GM12878 (cell line): ENCODE results near the gene FAM227B. TPM values are rescaled to one million over a fixed set of nuclear protein-coding genes. Genes with fewer than 3 reads are reported as not detected.
A peak's percentile ranks its signal among the peaks of the same experiment; 100 is the strongest.

Source experiments
- ATAC-seq: fragments of 200-7000 bp; cut with Tn5 transposase; 3 replicates; pipeline ENCODE4 v1.9.1; 2020; ENCODE audit warnings: mild to moderate bottlenecking, moderate library complexity
- BruUV-seq: library from RNA; stranded (reverse); fragments of 400-500 nt; replicated peaks from 2 replicates; lab custom pipeline; 2021; lab: Mats Ljungman, UMichigan
- CTCF ChIA-PET: fragments of 300-600 bp; sonication (Branson Sonifier 250); formaldehyde crosslinking; extraction: SDS; loops from one replicate; lab custom pipeline; 2021; ENCODE audit warnings: inconsistent platforms; lab: Yijun Ruan, JAX
- POLR2A ChIA-PET: fragments of 350-600 bp; formaldehyde crosslinking; extraction: SDS; loops from one replicate; lab custom pipeline; 2021; ENCODE audit warnings: inconsistent platforms; lab: Charles Lee
- RAD21 ChIA-PET: fragments of 300-600 bp; sonication (Branson Sonifier 250); formaldehyde crosslinking; loops from one replicate; lab custom pipeline; 2023; ENCODE audit warnings: antibody characterized with exemption; ENCODE audit not compliant: unreplicated experiment; lab: Charles Lee
- SMC1A ChIA-PET: fragments of 300-600 bp; sonication (Branson Sonifier 250); formaldehyde crosslinking; loops from one replicate; lab custom pipeline; 2023; ENCODE audit not compliant: unreplicated experiment, uncharacterized antibody; lab: Charles Lee
- DNase-seq: peaks from one replicate; pipeline ENCODE4 v3.0.0-alpha.2; 2011; ENCODE audit warnings: low read depth, low spot score
- FAIRE-seq: peaks from 3 replicates; lab custom pipeline; 2011; peaks lifted over from hg19 to GRCh38; lab: Jason Lieb, UNC
- H2AFZ ChIP-seq: 2 replicates; pipeline ENCODE4 v1.6.0; 2011; ENCODE audit warnings: low read depth, low read length, control low read depth; ENCODE audit not compliant: control insufficient read depth
- H3K27ac ChIP-seq: 2 replicates; pipeline ENCODE4 v1.5.1; 2011; ENCODE audit warnings: control low read depth; ENCODE audit not compliant: control insufficient read depth, insufficient read depth
- H3K27me3 ChIP-seq, 2 experiments: replicated peaks in 1 of 2; 2 replicates each; pipeline versions ENCODE4 v1.6.0 to v1.6.1; 2011; ENCODE audit warnings: low read length in 1 of 2; ENCODE audit not compliant: control insufficient read depth in 2 of 2, insufficient read depth in 2 of 2
- H3K36me3 ChIP-seq, 2 experiments: 2 replicates each; pipeline ENCODE4 v1.5.1; 2011; ENCODE audit warnings: low read length in 1 of 2; ENCODE audit not compliant: control insufficient read depth in 2 of 2, insufficient read depth in 2 of 2
- H3K4me1 ChIP-seq: 2 replicates; pipeline ENCODE4 v1.6.1; 2011; ENCODE audit warnings: mild to moderate bottlenecking, low read length, moderate library complexity, mixed read lengths; ENCODE audit not compliant: control insufficient read depth, insufficient read depth
- H3K4me2 ChIP-seq: 2 replicates; pipeline ENCODE4 v1.6.0; 2011; ENCODE audit warnings: control low read depth; ENCODE audit not compliant: control insufficient read depth, insufficient read depth
- H3K4me3 ChIP-seq: fragments of 200-600 bp; sonication (generic); 2 replicates; pipeline ENCODE4 v1.5.1; 2016
- H3K79me2 ChIP-seq: 2 replicates; pipeline ENCODE4 v1.6.0; 2011; ENCODE audit warnings: low read length; ENCODE audit not compliant: control insufficient read depth, insufficient read depth
- H3K9ac ChIP-seq: 2 replicates; pipeline ENCODE4 v1.8.0; 2011; ENCODE audit warnings: low read length, control low read depth, mixed read lengths; ENCODE audit not compliant: control insufficient read depth, insufficient read depth
- H3K9me3 ChIP-seq: replicated peaks from 3 replicates; pipeline ENCODE4 v1.5.1; 2011; ENCODE audit warnings: mild to moderate bottlenecking, low read length; ENCODE audit not compliant: control insufficient read depth, insufficient read depth
- H4K20me1 ChIP-seq: 2 replicates; pipeline ENCODE4 v1.6.0; 2011; ENCODE audit not compliant: control insufficient read depth, insufficient read depth
- BACH1 ChIP-seq: fragments of 450-650 bp; IDR thresholded peaks from 2 replicates; pipeline ENCODE4 v1.6.1; 2017; ENCODE audit warnings: mild to moderate bottlenecking, borderline replicate concordance
- BCL11A ChIP-seq: IDR thresholded peaks from 2 replicates; pipeline ENCODE4 v1.6.1; 2011; ENCODE audit warnings: low read depth, low read length
- BMI1 ChIP-seq: fragments of 450-650 bp; IDR thresholded peaks from 2 replicates; pipeline ENCODE4 v1.6.1; 2016; ENCODE audit warnings: mild to moderate bottlenecking, moderate library complexity, borderline replicate concordance
- EZH2 ChIP-seq: IDR thresholded peaks from 2 replicates; pipeline ENCODE4 v1.6.1; 2012; ENCODE audit warnings: low read depth, mild to moderate bottlenecking, control low read depth, inconsistent platforms, low read length, borderline replicate concordance; ENCODE audit not compliant: control insufficient read depth
- IRF4 ChIP-seq: IDR thresholded peaks from 2 replicates; pipeline ENCODE4 v1.6.1; 2011; ENCODE audit warnings: low read depth, low read length
- MEF2A ChIP-seq: IDR thresholded peaks from 2 replicates; pipeline ENCODE4 v1.6.1; 2011; ENCODE audit warnings: low read depth, mild to moderate bottlenecking, low read length, moderate library complexity; ENCODE audit not compliant: insufficient read depth
- NBN ChIP-seq: fragments of 450-650 bp; IDR thresholded peaks from 2 replicates; pipeline ENCODE4 v1.6.1; 2016
- RAD21 ChIP-seq: IDR thresholded peaks from 2 replicates; pipeline ENCODE4 v1.6.1; 2011; ENCODE audit warnings: mild to moderate bottlenecking, low read depth, low read length, moderate library complexity; ENCODE audit not compliant: insufficient read depth
- SIN3A ChIP-seq: IDR thresholded peaks from 2 replicates; pipeline ENCODE4 v1.6.1; 2012; ENCODE audit warnings: low read depth, low read length, improper control_type of control experiment
- SMAD1 ChIP-seq: fragments of 450-650 bp; IDR thresholded peaks from 2 replicates; pipeline ENCODE4 v1.6.1; 2018; ENCODE audit warnings: mild to moderate bottlenecking, low read depth; ENCODE audit not compliant: partially characterized antibody
- SREBF2 ChIP-seq: IDR thresholded peaks from 2 replicates; pipeline ENCODE4 v1.6.1; 2012; ENCODE audit warnings: mild to moderate bottlenecking, low read length
- WRNIP1 ChIP-seq: IDR thresholded peaks from 2 replicates; pipeline ENCODE4 v1.6.1; 2011; ENCODE audit warnings: low read depth, low read length, improper control_type of control experiment, borderline replicate concordance
- YY1 ChIP-seq: IDR thresholded peaks from 2 replicates; pipeline ENCODE4 v1.6.1; 2011; ENCODE audit warnings: low read depth, mild to moderate bottlenecking, low read length
- WGBS: methylation state at CpG from one replicate; pipeline ENCODE4 v1.1.6; 2016; ENCODE audit warnings: low lambda C conversion rate; ENCODE audit not compliant: insufficient replicate concordance, insufficient coverage; ENCODE audit errors: missing lambda C conversion rate; 5-methylcytosine and 5-hydroxymethylcytosine counted together
- in situ Hi-C: fragments of 300-500 bp; cut with MboI; formaldehyde crosslinking; loops from 9 replicates; pipeline ENCODE4 v1.14.3; 2018; ENCODE audit warnings: mixed read lengths
- intact Hi-C: fragments of 100-400 bp; cut with micrococcal nuclease; formaldehyde crosslinking; loops from one replicate; pipeline ENCODE4 v1.14.2; 2022; ENCODE audit not compliant: unreplicated experiment
- polyA plus RNA-seq, 11 experiments: library from polyadenylated mRNA; depleted of rRNA in 4 of 11; unstranded in 6 of 11; stranded (reverse) in 5 of 11; fragments of >200 nt; fragmentation: Nextera tagmentation in 4 of 11; fragmentation: Illumina TruSeq in 1 of 11; extraction: Ambion mirVana in 4 of 11; extraction: Trizol in 1 of 11; gene quantifications; 1 replicate in 1 of 11; 2 replicates in 10 of 11; pipeline versions ENCODE4 v1.2.1 to v1.2.3, GENCODE V29; 2011 to 2016; ENCODE audit warnings: inconsistent platforms in 2 of 11, missing spikeins in 2 of 11, low read depth in 1 of 11
- total RNA-seq, 4 experiments: library from RNA; depleted of rRNA in 3 of 4; stranded (reverse); fragments of >200 nt in 3 of 4; fragmentation: Illumina TruSeq in 1 of 4; extraction: Trizol in 1 of 4; gene quantifications; 2 replicates each; pipeline versions ENCODE4 v1.2.1 to v1.2.3, GENCODE V29; 2013 to 2021
- TF ChIP-seq, protein P1 (sequence below): IDR thresholded peaks from 2 replicates; pipeline ENCODE4 v1.6.1; 2011; ENCODE audit warnings: low read depth, low read length, improper control_type of control experiment, borderline replicate concordance

Gene FAM227B
- total and polyA plus RNA-seq, 10 of the 15 experiments (the other 5 are each of a cell fraction or from before 2014, with no cell fraction given): 3.9 to 12.6 (median 6.9) TPM

DNA sequence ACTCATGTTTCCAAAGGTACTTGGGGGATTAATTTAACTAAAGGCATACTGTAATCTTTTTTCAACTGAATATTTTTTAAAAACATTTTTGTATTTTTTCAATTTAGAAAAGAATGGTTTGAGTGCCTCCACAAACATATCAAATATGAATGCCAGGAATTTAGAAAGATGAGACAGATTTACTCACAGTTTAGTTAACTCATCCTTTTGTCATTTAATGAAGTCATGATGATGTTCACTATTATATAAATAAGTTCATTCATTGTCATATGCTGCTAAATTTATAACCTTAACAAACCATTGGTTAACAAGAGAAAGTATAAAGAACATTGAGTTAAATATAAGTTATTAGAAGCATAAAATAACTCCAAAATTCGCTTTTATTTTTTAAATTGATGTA is 147.6 kb downstream of the FAM227B start:
- 0% methylated on average over 1 of the region's 1 CpG for WGBS
- CTCF ChIA-PET: no interaction called here
- intact Hi-C loops: no loop called here
- Histone ChIP-seq H3K4me1 (peaks cover 7% of the 10 kb centered on the region), H3K9me3 (no peaks in the 10 kb centered on the region), H3K27me3 (no peaks in the 10 kb centered on the region), H3K27ac (no peak overlapping the region), H3K4me2 (no peak overlapping the region), H2AFZ (no peak overlapping the region), H4K20me1 (no peaks in the 10 kb centered on the region), H3K4me3 (no peak overlapping the region), H3K79me2 (no peaks in the 10 kb centered on the region), H3K9ac (no peak overlapping the region), H3K36me3 (no peaks in the 10 kb centered on the region)
- in situ Hi-C loops: no loop called here
- POLR2A ChIA-PET: no interaction called here
- DNase-seq: no peak
- BruUV-seq: no TSS peak
- ATAC-seq: no peak
- RAD21 ChIA-PET: no interaction called here
- no peak for FAIRE-seq
- SMC1A ChIA-PET: no interaction called here
- TF ChIP-seq SMAD1 (no peak), SREBF2 (no peak), MEF2A (no peak), BACH1 (no peak), YY1 (no peak), BCL11A (no peak), NBN (no peak), IRF4 (no peak), EZH2 (no peak)

- H3K36me3 ChIP-seq: no peaks in the 10 kb centered on the region
- peaks cover 7% of the 10 kb centered on the region for H3K4me1 ChIP-seq
- no peaks in the 10 kb centered on the region for H4K20me1 ChIP-seq
- H3K79me2 ChIP-seq: no peaks in the 10 kb centered on the region
- ATAC-seq: no peak
- no peak overlapping the region; the same call in 1 of the 2 replicates for H3K9ac ChIP-seq
- no peaks in the 10 kb centered on the region for H3K27me3 ChIP-seq
- DNase-seq: no peak
- BruUV-seq: no TSS peak
- intact Hi-C loops (no loop called here), in situ Hi-C loops (no loop called here)
- H3K4me2 ChIP-seq: peak overlapping the region; percentile 44
- no peak overlapping the region for H3K4me3 ChIP-seq
- H3K9me3 ChIP-seq: no peaks in the 10 kb centered on the region
- no peak for FAIRE-seq
- CTCF ChIA-PET: interaction anchor here (0.7 to 2.1 kb wide), 8 partner anchors 12 to 579 kb away, joined by 3 to 12 read pairs (median 4); partner anchors contain the start of gene FGF7
- H3K27ac ChIP-seq: peak overlapping the region; percentile 24; the same call in 1 of the 2 replicates
- RAD21 ChIA-PET: interaction anchor here (0.6 to 1.8 kb wide), 9 partner anchors 9 to 662 kb away, joined by 3 to 10 read pairs (median 3); no protein-coding TSS in a partner anchor
- POLR2A ChIA-PET: no interaction called here
- H2AFZ ChIP-seq: peak overlapping the region; percentile 15
- TF ChIP-seq, protein P1, sequence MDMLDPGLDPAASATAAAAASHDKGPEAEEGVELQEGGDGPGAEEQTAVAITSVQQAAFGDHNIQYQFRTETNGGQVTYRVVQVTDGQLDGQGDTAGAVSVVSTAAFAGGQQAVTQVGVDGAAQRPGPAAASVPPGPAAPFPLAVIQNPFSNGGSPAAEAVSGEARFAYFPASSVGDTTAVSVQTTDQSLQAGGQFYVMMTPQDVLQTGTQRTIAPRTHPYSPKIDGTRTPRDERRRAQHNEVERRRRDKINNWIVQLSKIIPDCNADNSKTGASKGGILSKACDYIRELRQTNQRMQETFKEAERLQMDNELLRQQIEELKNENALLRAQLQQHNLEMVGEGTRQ: no peak
- TF ChIP-seq BMI1 (no peak), WRNIP1 (no peak), SIN3A (no peak), RAD21 (no peak)
- TF ChIP-seq, all 136 proteins: peak for 0
- 97% methylated on average over 2 of the region's 2 CpGs for WGBS
- SMC1A ChIA-PET: interaction anchor here (0.9 to 1.7 kb wide), 8 partner anchors 36 to 582 kb away, joined by 3 to 9 read pairs (median 4); partner anchors contain the start of gene FGF7
These were observed 148.3 kb downstream of the FAM227B start for GRCh38 chr15:49472338-49472737.
